ENCODE data around the gene COASY.

DNA sequence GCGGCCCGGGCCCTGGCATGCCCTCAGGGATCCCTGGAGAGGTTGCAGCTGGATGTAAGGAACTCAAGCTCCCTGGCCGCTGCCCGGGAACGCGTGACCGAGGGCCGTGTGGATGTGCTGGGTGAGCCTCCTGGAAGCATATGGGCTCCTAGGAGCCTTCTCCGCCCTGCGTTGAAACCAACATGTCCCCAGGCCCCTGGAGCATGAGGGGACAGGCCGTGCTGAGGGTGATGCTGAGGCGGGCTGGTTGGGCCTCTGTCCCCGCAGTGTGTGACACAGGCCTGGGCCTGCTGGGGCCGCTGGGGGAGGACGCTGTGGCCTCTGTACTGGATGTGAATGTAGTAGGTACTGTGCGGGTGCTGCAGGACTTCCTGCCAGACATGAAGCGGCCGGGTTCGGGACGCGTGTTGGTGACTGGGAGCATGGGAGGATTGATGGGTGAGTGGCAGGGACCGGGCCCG, 14.9 kb upstream of the COASY start:
- TF ChIP-seq CTCF (IDR thresholded peaks at IDR 0.05) (no peak), POLR2A (IDR thresholded peaks at IDR 0.05) (no peak)
